Sigmoid colon (tissue), 7 donors: ENCODE results near the gene RBM47. TPM values are rescaled to one million over a fixed set of nuclear protein-coding genes. Genes with fewer than 3 reads are reported as not detected.
A peak's percentile ranks its signal among the peaks of the same experiment; 100 is the strongest.

Source experiments
- DNase-seq: peaks from one replicate; pipeline ENCODE4 v3.0.0-alpha.2; 2019
- H3K27ac ChIP-seq, 4 donors: fragments of 200-600 bp; sonication (generic); one replicate each; pipeline ENCODE4 v1.5.1; 2016 to 2019; ENCODE audit warnings: mild to moderate bottlenecking in 1 of 4
- H3K27me3 ChIP-seq, 3 donors: fragments of 200-600 bp; sonication (generic); one replicate each; pipeline ENCODE4 v1.5.1; 2019; ENCODE audit warnings: mild to moderate bottlenecking in 1 of 3
- H3K36me3 ChIP-seq, 4 donors: fragments of 200-600 bp; sonication (generic); one replicate each; pipeline ENCODE4 v1.5.1; 2016 to 2019
- H3K4me1 ChIP-seq, 4 donors: fragments of 200-600 bp; sonication (generic); one replicate each; pipeline ENCODE4 v1.5.1; 2017 to 2019
- H3K4me3 ChIP-seq, 4 donors: fragments of 200-600 bp; sonication (generic); one replicate each; pipeline ENCODE4 v1.5.1; 2017 to 2019; ENCODE audit warnings: mild to moderate bottlenecking in 2 of 4, moderate library complexity in 1 of 4
- H3K9me3 ChIP-seq, 4 donors: fragments of 200-600 bp in 3 of 4; sonication (generic) in 3 of 4; one replicate each; pipeline versions ENCODE4 v1.5.1 to v1.6.1; 2013 to 2019
- CTCF ChIP-seq, 4 experiments: fragments of 450-650 bp in 3 of 4; fragments of 200-600 bp in 1 of 4; IDR thresholded peaks; one replicate each; pipeline ENCODE4 v1.5.1; 2016 to 2019; ENCODE audit warnings: antibody characterized with exemption in 4 of 4, mild to moderate bottlenecking in 3 of 4, moderate library complexity in 2 of 4
- EP300 ChIP-seq, 4 donors: sonication (generic); formaldehyde crosslinking; IDR thresholded peaks; one replicate each; pipeline ENCODE4 v1.6.1; 2017; ENCODE audit warnings: antibody characterized with exemption in 4 of 4
- POLR2A ChIP-seq, 2 donors: fragments of 450-650 bp; IDR thresholded peaks; one replicate each; pipeline ENCODE4 v1.6.1; 2016; ENCODE audit warnings: antibody characterized with exemption in 2 of 2, mild to moderate bottlenecking in 2 of 2, moderate library complexity in 2 of 2
- POLR2AphosphoS5 ChIP-seq, 4 donors: sonication (generic); formaldehyde crosslinking; IDR thresholded peaks; one replicate each; pipeline ENCODE4 v1.6.1; 2017; ENCODE audit warnings: antibody characterized with exemption in 4 of 4
- WGBS, 2 donors: extraction: QIAGEN DNeasy Blood & Tissue Kit; methylation state at CpG; one replicate each; pipeline ENCODE4 v1.1.7; 2013; 5-methylcytosine and 5-hydroxymethylcytosine counted together
- intact Hi-C: fragments of 100-400 bp; cut with DNase I; formaldehyde crosslinking; loops from one replicate; pipeline ENCODE4 v1.15.1; 2023
- polyA plus RNA-seq, 3 donors: library from polyadenylated mRNA; stranded (reverse); fragments of 200-250 nt; gene quantifications; one replicate each; pipeline ENCODE4 v1.2.3, GENCODE V29; 2013
- total RNA-seq, 4 donors: library from RNA; depleted of rRNA; stranded (reverse); fragments of >200 nt; gene quantifications; one replicate each; pipeline ENCODE4 v1.1.0, GENCODE V29; 2016
- donor health status: healthy with polysubstance abuse.
- donor health status: Bipolar disorder and iron deficiency.
- donor health status: healthy.

Gene RBM47
- total and polyA plus RNA-seq, 7 donors = 7.2 to 148 (median 21.2) TPM

- H3K9me3 ChIP-seq = peaks cover 0 to 3% (median 0%) of the 10 kb centered on the region in 4 donors
- no peaks in the 10 kb centered on the region for H3K27me3 ChIP-seq
- intact Hi-C loops = no loop called here
- no peaks in the 10 kb centered on the region for H3K4me1 ChIP-seq
- H3K27ac ChIP-seq = peak overlapping the region in 2 of 4 donors; percentile 20 to 43
- H3K36me3 ChIP-seq = no peaks in the 10 kb centered on the region
- 77 to 82% methylated on average over 8 of the region's 8 CpGs for WGBS, 2 donors
- TF ChIP-seq POLR2AphosphoS5 (IDR thresholded peaks at IDR 0.05) = peak in 1 of 4 donors; percentile 6
- TF ChIP-seq EP300 (IDR thresholded peaks at IDR 0.05) = no peak
- no peak overlapping the region for H3K4me3 ChIP-seq
- peak; percentile 69 for DNase-seq
Observed at GRCh38 chr4:40586729-40587128, 42.9 kb downstream of the RBM47 start.

GRCh38 chr4:40586034-40586433, 43.6 kb downstream of the RBM47 start:
- no peaks in the 10 kb centered on the region for H3K4me1 ChIP-seq
- DNase-seq = no peak
- intact Hi-C loops = no loop called here
- no peaks in the 10 kb centered on the region for H3K36me3 ChIP-seq
- no peak overlapping the region for H3K4me3 ChIP-seq
- TF ChIP-seq POLR2A (IDR thresholded peaks at IDR 0.05) = no peak
- no peak for TF ChIP-seq CTCF (IDR thresholded peaks at IDR 0.05)
- TF ChIP-seq EP300 (IDR thresholded peaks at IDR 0.05) = no peak
- TF ChIP-seq POLR2AphosphoS5 (IDR thresholded peaks at IDR 0.05) = no peak
- no peaks in the 10 kb centered on the region for H3K27me3 ChIP-seq
- H3K27ac ChIP-seq = no peak overlapping the region
- no peaks in the 10 kb centered on the region for H3K9me3 ChIP-seq
- 86 to 88% methylated on average over 2 of the region's 2 CpGs for WGBS, 2 donors

DNA sequence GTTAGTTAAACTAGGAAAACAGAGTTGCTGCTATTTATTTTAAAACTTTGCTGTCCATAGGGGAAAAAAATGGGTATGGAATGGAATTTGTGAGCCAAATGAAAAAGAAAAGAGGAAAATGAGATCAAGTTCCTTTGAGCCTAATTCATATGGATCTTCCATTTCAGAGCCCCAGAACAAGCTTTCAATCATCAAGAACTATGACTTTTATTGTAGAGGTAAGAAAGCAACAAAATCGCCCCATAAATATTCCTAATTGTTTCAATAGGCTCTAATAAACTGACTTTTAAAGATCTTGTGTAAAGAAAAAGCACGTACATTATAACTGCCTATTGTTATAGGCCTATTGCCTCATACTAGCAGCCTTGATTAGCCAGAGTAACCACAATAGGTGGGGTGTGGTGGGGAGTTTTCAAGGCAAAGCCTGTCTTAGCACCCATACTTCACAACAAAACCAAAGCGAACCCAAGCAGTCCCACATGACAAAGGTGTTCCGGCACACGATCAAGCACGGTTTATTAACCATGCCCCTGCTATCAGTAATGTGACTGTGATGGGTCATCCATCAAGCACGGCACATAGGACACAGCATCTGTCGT, 44.4 kb downstream of the RBM47 start:
- H3K36me3 ChIP-seq = no peaks in the 10 kb centered on the region
- WGBS, 2 donors = 78 to 86% methylated on average over 8 of the region's 8 CpGs
- TF ChIP-seq CTCF (IDR thresholded peaks at IDR 0.05) = no peak
- no peak for TF ChIP-seq POLR2AphosphoS5 (IDR thresholded peaks at IDR 0.05)
- TF ChIP-seq POLR2A (IDR thresholded peaks at IDR 0.05) = no peak

GRCh38 chr4:40584517-40585141, 45.0 kb downstream of the RBM47 start:
- whole genome bisulfite sequencing, 2 donors = 93 to 95% methylated on average over 3 of the region's 3 CpGs
- H3K4me1 ChIP-seq = no peaks in the 10 kb centered on the region
- intact Hi-C loops = no loop called here
- TF ChIP-seq EP300 (IDR thresholded peaks at IDR 0.05) = no peak
- no peaks in the 10 kb centered on the region for H3K36me3 ChIP-seq
- H3K27me3 ChIP-seq = no peaks in the 10 kb centered on the region
- no peak overlapping the region for H3K27ac ChIP-seq
- H3K4me3 ChIP-seq = no peak overlapping the region
- H3K9me3 ChIP-seq = no peaks in the 10 kb centered on the region
- DNase-seq = no peak

More for the DNA sequence above, 44.4 kb downstream of the RBM47 start:
- Histone ChIP-seq H3K27me3 (no peaks in the 10 kb centered on the region), H3K27ac (no peak overlapping the region), H3K4me1 (no peaks in the 10 kb centered on the region), H3K4me3 (no peak overlapping the region), H3K9me3 (no peaks in the 10 kb centered on the region)
- intact Hi-C loops = no loop called here
- no peak for DNase-seq

DNA sequence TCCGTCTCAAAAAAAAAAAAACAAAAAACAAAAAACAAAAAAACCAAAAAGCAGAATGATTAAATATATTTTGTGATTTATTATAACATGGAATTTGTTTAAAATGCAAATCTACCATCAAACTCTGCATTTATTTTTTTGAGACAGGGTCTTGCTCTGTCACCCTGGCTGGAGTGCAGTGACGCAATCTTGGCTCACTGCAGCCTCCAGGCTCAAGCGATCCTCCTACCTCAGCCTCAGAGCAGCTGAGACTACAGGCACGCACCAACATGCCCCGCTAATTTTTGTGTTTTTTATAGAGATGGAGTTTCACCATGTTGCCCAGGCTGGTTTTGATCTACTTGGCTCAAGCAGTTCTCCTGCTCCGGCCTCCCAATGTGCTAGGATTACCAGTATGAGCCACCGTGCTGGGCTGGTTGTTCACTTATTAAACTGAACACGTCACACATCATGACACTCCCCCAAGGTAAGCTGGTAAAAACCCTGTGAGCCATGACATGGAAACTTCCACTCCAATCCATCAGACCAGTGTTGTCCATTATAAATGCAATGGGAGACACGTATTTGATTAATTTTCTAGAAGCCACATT, 45.7 kb downstream of the RBM47 start:
- Histone ChIP-seq H3K27me3 (no peaks in the 10 kb centered on the region), H3K9me3 (no peaks in the 10 kb centered on the region), H3K4me3 (no peak overlapping the region), H3K27ac (no peak overlapping the region), H3K4me1 (no peaks in the 10 kb centered on the region), H3K36me3 (no peaks in the 10 kb centered on the region)
- no peak for DNase-seq
- TF ChIP-seq EP300 (IDR thresholded peaks at IDR 0.05) = no peak
- no peak for TF ChIP-seq POLR2A (IDR thresholded peaks at IDR 0.05)
- TF ChIP-seq POLR2AphosphoS5 (IDR thresholded peaks at IDR 0.05) = no peak
- TF ChIP-seq CTCF (IDR thresholded peaks at IDR 0.05) = no peak
- WGBS, 2 donors = 93 to 94% methylated on average over 9 of the region's 9 CpGs
- intact Hi-C loops = no loop called here
